ENCODE measurements around the gene ACSL4. TPM values are rescaled to one million over a fixed set of nuclear protein-coding genes. Genes with fewer than 3 reads are reported as not detected.
"Not testable (repeated sequence)": the region's sequence is repeated elsewhere in the genome, so short reads cannot be mapped to it uniquely, and the experiment has no call there.

The ACSL4 gene
- total RNA-seq, 6 experiments from 2014 or later: 1.8 to 76.7 (median 5.3) TPM

DNA sequence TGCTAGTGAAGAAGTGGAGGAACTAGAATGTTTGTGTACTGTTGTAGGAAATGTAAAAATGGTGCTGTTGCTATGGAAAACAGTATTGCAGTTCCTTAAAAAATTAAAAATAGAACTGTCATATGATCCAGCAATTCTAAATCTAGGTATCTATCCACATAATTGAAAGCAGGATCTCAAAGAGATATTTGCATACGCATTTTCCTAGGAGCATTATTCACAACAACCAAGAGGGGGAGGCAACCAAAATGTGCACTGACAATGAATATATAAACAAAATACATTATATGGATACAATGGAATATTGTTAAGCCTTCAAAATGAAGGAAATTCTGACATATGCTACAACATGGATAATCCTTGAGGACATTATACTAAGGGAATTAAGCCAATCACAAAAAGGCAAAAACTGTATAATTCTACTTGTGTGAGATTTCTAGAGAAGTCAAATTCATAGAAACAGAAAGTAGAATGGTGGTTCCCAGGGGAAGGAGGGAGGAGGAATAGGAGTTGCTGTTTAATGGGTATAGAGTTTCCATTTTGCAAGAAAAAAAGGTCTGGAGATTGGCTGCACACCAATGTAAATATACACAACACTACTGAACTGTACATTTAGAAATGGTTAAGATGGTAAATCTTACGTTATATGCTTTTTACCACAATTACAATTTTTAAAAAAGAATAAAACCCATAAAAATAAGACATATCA is 72.5 kb downstream of the ACSL4 start:
- intact Hi-C loops (cut with DNase I): no loop called here
- Histone ChIP-seq H3K36me3 (peaks cover 0 to 30% (median 0%) of the 10 kb centered on the region in 4 donors), H3K27ac (no peak overlapping the region), H3K4me3 (no peak overlapping the region), H3K9me3 (no peaks in the 10 kb centered on the region), H3K4me1 (no peaks in the 10 kb centered on the region), H3K27me3 (peaks cover 0 to 7% of the 10 kb centered on the region in 2 donors)
- DNase-seq (no peak), ATAC-seq (no peak)
- WGBS (ENCODE audit: insufficient coverage, low coverage, low lambda C conversion rate, missing lambda C conversion rate): 80% methylated on average over 2 of the region's 2 CpGs
- TF ChIP-seq, protein P1, sequence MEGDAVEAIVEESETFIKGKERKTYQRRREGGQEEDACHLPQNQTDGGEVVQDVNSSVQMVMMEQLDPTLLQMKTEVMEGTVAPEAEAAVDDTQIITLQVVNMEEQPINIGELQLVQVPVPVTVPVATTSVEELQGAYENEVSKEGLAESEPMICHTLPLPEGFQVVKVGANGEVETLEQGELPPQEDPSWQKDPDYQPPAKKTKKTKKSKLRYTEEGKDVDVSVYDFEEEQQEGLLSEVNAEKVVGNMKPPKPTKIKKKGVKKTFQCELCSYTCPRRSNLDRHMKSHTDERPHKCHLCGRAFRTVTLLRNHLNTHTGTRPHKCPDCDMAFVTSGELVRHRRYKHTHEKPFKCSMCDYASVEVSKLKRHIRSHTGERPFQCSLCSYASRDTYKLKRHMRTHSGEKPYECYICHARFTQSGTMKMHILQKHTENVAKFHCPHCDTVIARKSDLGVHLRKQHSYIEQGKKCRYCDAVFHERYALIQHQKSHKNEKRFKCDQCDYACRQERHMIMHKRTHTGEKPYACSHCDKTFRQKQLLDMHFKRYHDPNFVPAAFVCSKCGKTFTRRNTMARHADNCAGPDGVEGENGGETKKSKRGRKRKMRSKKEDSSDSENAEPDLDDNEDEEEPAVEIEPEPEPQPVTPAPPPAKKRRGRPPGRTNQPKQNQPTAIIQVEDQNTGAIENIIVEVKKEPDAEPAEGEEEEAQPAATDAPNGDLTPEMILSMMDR (IDR thresholded peaks at IDR 0.05): no peak
- no peak for TF ChIP-seq POLR2A (IDR thresholded peaks at IDR 0.05)

GRCh38 chrX:109658391-109658790 is 74.7 kb downstream of the ACSL4 start:
- Histone ChIP-seq H3K27ac (no peak overlapping the region), H3K36me3 (peaks cover 0 to 17% (median 0%) of the 10 kb centered on the region in 4 donors), H3K4me3 (no peak overlapping the region), H3K4me1 (no peaks in the 10 kb centered on the region), H3K9me3 (no peaks in the 10 kb centered on the region), H3K27me3 (peaks cover 0 to 7% of the 10 kb centered on the region in 2 donors)
- WGBS (ENCODE audit: insufficient coverage, low coverage, low lambda C conversion rate, missing lambda C conversion rate): 100% methylated on average over 1 of the region's 1 CpG
- intact Hi-C loops (cut with DNase I): no loop called here
- DNase-seq (no peak), ATAC-seq (no peak)
- no peak for TF ChIP-seq POLR2A (IDR thresholded peaks at IDR 0.05)
- TF ChIP-seq, protein P1 (IDR thresholded peaks at IDR 0.05): no peak

GRCh38 chrX:109657364-109657763 is 75.7 kb downstream of the ACSL4 start:
- H3K9me3 ChIP-seq; H3K4me1 ChIP-seq; intact Hi-C loops (cut with DNase I); H3K27ac ChIP-seq; H3K4me3 ChIP-seq; ATAC-seq; H3K36me3 ChIP-seq; DNase-seq; H3K27me3 ChIP-seq: not testable (repeated sequence)
- WGBS (ENCODE audit: insufficient coverage, low coverage, low lambda C conversion rate, missing lambda C conversion rate): 43% methylated on average over 1 of the region's 4 CpGs

GRCh38 chrX:109656774-109657173 is 76.3 kb downstream of the ACSL4 start:
- no peaks in the 10 kb centered on the region for H3K9me3 ChIP-seq
- no peak overlapping the region for H3K4me3 ChIP-seq
- ATAC-seq: no peak
- peaks cover 0 to 7% of the 10 kb centered on the region in 2 donors for H3K27me3 ChIP-seq
- WGBS (ENCODE audit: insufficient coverage, low coverage, low lambda C conversion rate, missing lambda C conversion rate): 59% methylated on average over 4 of the region's 4 CpGs
- H3K36me3 ChIP-seq: peaks cover 0 to 3% (median 0%) of the 10 kb centered on the region in 4 donors
- no peaks in the 10 kb centered on the region for H3K4me1 ChIP-seq
- H3K27ac ChIP-seq: no peak overlapping the region
- intact Hi-C loops (cut with DNase I): no loop called here
- TF ChIP-seq, protein P1 (IDR thresholded peaks at IDR 0.05): no peak
- no peak for TF ChIP-seq POLR2A (IDR thresholded peaks at IDR 0.05)
- no peak for DNase-seq

GRCh38 chrX:109655502-109656201 is 77.4 kb downstream of the ACSL4 start:
- no peak for ATAC-seq
- Histone ChIP-seq H3K27ac (no peak overlapping the region), H3K9me3 (no peaks in the 10 kb centered on the region), H3K36me3 (no peaks in the 10 kb centered on the region), H3K4me1 (no peaks in the 10 kb centered on the region), H3K27me3 (peaks cover 0 to 7% of the 10 kb centered on the region in 2 donors), H3K4me3 (no peak overlapping the region)
- no peak for DNase-seq
- WGBS (ENCODE audit: insufficient coverage, low coverage, low lambda C conversion rate, missing lambda C conversion rate): 52% methylated on average over 4 of the region's 4 CpGs
- intact Hi-C loops (cut with DNase I): no loop called here
- no peak for TF ChIP-seq POLR2A (IDR thresholded peaks at IDR 0.05)
- TF ChIP-seq, protein P1 (IDR thresholded peaks at IDR 0.05): no peak

Measured in right lobe of liver (tissue), 6 donors.